ENCODE measurements around the gene CRMP1.
A peak's percentile ranks its signal among the peaks of the same experiment; 100 is the strongest.
"Not testable (repeated sequence)": the region's sequence is repeated elsewhere in the genome, so short reads cannot be mapped to it uniquely, and the experiment has no call there.

The CRMP1 gene

GRCh38 chr4:5887361-5888221 is 5.3 kb downstream of the CRMP1 start:
- DNase-seq: no peak

- DNase-seq: no peak
These were observed 5.9 kb downstream of the CRMP1 start for GRCh38 chr4:5887011-5887360.

- DNase-seq: peak; percentile 36
These were observed 7.2 kb downstream of the CRMP1 start for GRCh38 chr4:5885733-5886132.

- DNase-seq: no peak
These were observed 8.1 kb downstream of the CRMP1 start for GRCh38 chr4:5884796-5885195.

- DNase-seq: no peak
These were observed 9.0 kb downstream of the CRMP1 start for GRCh38 chr4:5883916-5884315.

- DNase-seq: no peak
These were observed 9.9 kb downstream of the CRMP1 start for GRCh38 chr4:5882947-5883346.

- no peak for DNase-seq
These were observed 11.5 kb downstream of the CRMP1 start for GRCh38 chr4:5881340-5881739.

- DNase-seq: no peak
These were observed 14.5 kb downstream of the CRMP1 start for GRCh38 chr4:5878359-5878758.

GRCh38 chr4:5877392-5877791 is 15.5 kb downstream of the CRMP1 start:
- DNase-seq: no peak

- DNase-seq: no peak
These were observed 18.0 kb downstream of the CRMP1 start for GRCh38 chr4:5874811-5875449.

GRCh38 chr4:5870701-5871100 is 22.2 kb downstream of the CRMP1 start:
- no peak for DNase-seq

- DNase-seq: no peak
These were observed 22.8 kb downstream of the CRMP1 start for GRCh38 chr4:5869966-5870619.

GRCh38 chr4:5867866-5868265 is 25.0 kb downstream of the CRMP1 start:
- no peak for DNase-seq

GRCh38 chr4:5866841-5867813 is 25.8 kb downstream of the CRMP1 start:
- no peak for DNase-seq

GRCh38 chr4:5865896-5866599 is 26.8 kb downstream of the CRMP1 start:
- DNase-seq: no peak

- peak; percentile 72 for DNase-seq
These were observed 29.3 kb downstream of the CRMP1 start for GRCh38 chr4:5863461-5864113.

GRCh38 chr4:5858020-5858769 is 34.7 kb downstream of the CRMP1 start:
- DNase-seq: no peak

- no peak for DNase-seq
These were observed 35.7 kb downstream of the CRMP1 start for GRCh38 chr4:5857199-5857598.

- not testable (repeated sequence) for DNase-seq
These were observed 36.5 kb downstream of the CRMP1 start for GRCh38 chr4:5856362-5856761.

- no peak for DNase-seq
These were observed 38.0 kb downstream of the CRMP1 start for GRCh38 chr4:5854929-5855328.

Measured in DMS79 (cell line).